SK-N-SH treated with all-trans-retinoic acid at 6 μM for 48 hours (cell line): ENCODE results near the gene C9orf43.

Experiments
- ATAC-seq: fragments of 200-7000 bp; cut with Tn5 transposase; 3 replicates; pipeline ENCODE4 v1.9.1; 2020; ENCODE audit warnings: mild to moderate bottlenecking, moderate library complexity
- BACH2 ChIP-seq: fragments of 250-450 bp; sonication (Bioruptor Pico); IDR thresholded peaks from 2 replicates; pipeline ENCODE4 v1.9.0; 2021; ENCODE audit warnings: mild to moderate bottlenecking, borderline replicate concordance
- CREB5 ChIP-seq: fragments of 250-450 bp; sonication (Bioruptor Pico); IDR thresholded peaks from 2 replicates; pipeline ENCODE4 v1.5.1; 2020; ENCODE audit warnings: low read depth, mild to moderate bottlenecking, moderate library complexity
- CSDC2 ChIP-seq: fragments of 250-450 bp; sonication (Bioruptor Pico); IDR thresholded peaks from 2 replicates; pipeline ENCODE4 v1.5.0; 2020; ENCODE audit warnings: mild to moderate bottlenecking, moderate library complexity
- CSRNP3 ChIP-seq: fragments of 250-450 bp; sonication (Bioruptor Pico); IDR thresholded peaks from 2 replicates; pipeline ENCODE4 v1.5.1; 2021; ENCODE audit warnings: mild to moderate bottlenecking, moderate library complexity
- ESRRG ChIP-seq: fragments of 250-450 bp; sonication (Bioruptor Pico); IDR thresholded peaks from 2 replicates; pipeline ENCODE4 v1.6.1; 2021; ENCODE audit warnings: mild to moderate bottlenecking
- ISL1 ChIP-seq: fragments of 250-450 bp; sonication (Bioruptor Pico); IDR thresholded peaks from 2 replicates; pipeline ENCODE4 v2.1.2; 2022; ENCODE audit warnings: mild to moderate bottlenecking, moderate library complexity
- OSR1 ChIP-seq: fragments of 250-450 bp; sonication (Bioruptor Pico); IDR thresholded peaks from 2 replicates; pipeline ENCODE4 v1.8.0; 2022; ENCODE audit warnings: moderate library complexity, mild to moderate bottlenecking, inconsistent platforms
- PATZ1 ChIP-seq: fragments of 250-450 bp; sonication (Bioruptor Pico); IDR thresholded peaks from 2 replicates; pipeline ENCODE4 v1.8.0; 2020; ENCODE audit warnings: mild to moderate bottlenecking, moderate library complexity, borderline replicate concordance
- POU6F1 ChIP-seq: fragments of 250-450 bp; sonication (Bioruptor Pico); IDR thresholded peaks from 2 replicates; pipeline ENCODE4 v1.8.0; 2021; ENCODE audit warnings: low read depth, mild to moderate bottlenecking, moderate library complexity, borderline replicate concordance
- PPARA ChIP-seq: fragments of 250-450 bp; sonication (Bioruptor Pico); IDR thresholded peaks from 2 replicates; pipeline ENCODE4 v1.5.0; 2020; ENCODE audit warnings: mild to moderate bottlenecking, borderline replicate concordance
- RARB ChIP-seq: fragments of 250-450 bp; sonication (Bioruptor Pico); IDR thresholded peaks from 2 replicates; pipeline ENCODE4 v1.8.0; 2021; ENCODE audit warnings: mild to moderate bottlenecking, moderate library complexity
- SNAI2 ChIP-seq: fragments of 250-450 bp; sonication (Bioruptor Pico); IDR thresholded peaks from 2 replicates; pipeline ENCODE4 v1.5.0; 2020; ENCODE audit warnings: mild to moderate bottlenecking, moderate library complexity
- TCF4 ChIP-seq: fragments of 250-450 bp; sonication (Bioruptor Pico); IDR thresholded peaks from 2 replicates; pipeline ENCODE4 v1.8.0; 2021; ENCODE audit warnings: mild to moderate bottlenecking, moderate library complexity, borderline replicate concordance
- TOX ChIP-seq: fragments of 250-450 bp; sonication (Bioruptor Pico); IDR thresholded peaks from 2 replicates; pipeline ENCODE4 v1.8.0; 2021; ENCODE audit warnings: mild to moderate bottlenecking, moderate library complexity, borderline replicate concordance
- ZC3H10 ChIP-seq: fragments of 250-450 bp; sonication (Bioruptor Pico); IDR thresholded peaks from 2 replicates; pipeline ENCODE4 v1.5.1; 2021; ENCODE audit warnings: mild to moderate bottlenecking, moderate library complexity
- ZFP30 ChIP-seq: fragments of 450-650 bp; formaldehyde crosslinking; IDR thresholded peaks from 2 replicates; pipeline ENCODE4 v1.5.0; 2022; ENCODE audit warnings: mild to moderate bottlenecking, moderate library complexity
- ZNF565 ChIP-seq: fragments of 450-650 bp; formaldehyde crosslinking; conservative IDR thresholded peaks from 2 replicates; pipeline ENCODE4 v1.5.0; 2020; ENCODE audit warnings: low read depth, mild to moderate bottlenecking, moderate library complexity
- ZNF70 ChIP-seq: fragments of 450-650 bp; formaldehyde crosslinking; IDR thresholded peaks from 2 replicates; pipeline ENCODE4 v1.5.0; 2020; ENCODE audit warnings: mild to moderate bottlenecking, moderate library complexity
- ZNF8 ChIP-seq: fragments of 450-650 bp; formaldehyde crosslinking; IDR thresholded peaks from 2 replicates; pipeline ENCODE4 v1.5.0; 2020; ENCODE audit warnings: mild to moderate bottlenecking, moderate library complexity

The C9orf43 gene

GRCh38 chr9:113389451-113389850, 21.1 kb upstream of the C9orf43 start:
- ATAC-seq: no peak
- TF ChIP-seq PATZ1 (CRISPR knock-in tag) (no peak), CSRNP3 (no peak), ISL1 (CRISPR knock-in tag) (no peak), POU6F1 (CRISPR knock-in tag) (no peak), ZC3H10 (CRISPR knock-in tag) (no peak), CREB5 (CRISPR knock-in tag) (no peak), ZFP30 (CRISPR knock-in tag) (no peak), TCF4 (CRISPR knock-in tag) (no peak), CSDC2 (CRISPR knock-in tag) (no peak), ZNF70 (CRISPR knock-in tag) (no peak), TOX (CRISPR knock-in tag) (no peak), ZNF565 (CRISPR knock-in tag) (no peak), BACH2 (CRISPR knock-in tag) (no peak), OSR1 (CRISPR knock-in tag) (no peak), RARB (CRISPR knock-in tag) (no peak)

DNA sequence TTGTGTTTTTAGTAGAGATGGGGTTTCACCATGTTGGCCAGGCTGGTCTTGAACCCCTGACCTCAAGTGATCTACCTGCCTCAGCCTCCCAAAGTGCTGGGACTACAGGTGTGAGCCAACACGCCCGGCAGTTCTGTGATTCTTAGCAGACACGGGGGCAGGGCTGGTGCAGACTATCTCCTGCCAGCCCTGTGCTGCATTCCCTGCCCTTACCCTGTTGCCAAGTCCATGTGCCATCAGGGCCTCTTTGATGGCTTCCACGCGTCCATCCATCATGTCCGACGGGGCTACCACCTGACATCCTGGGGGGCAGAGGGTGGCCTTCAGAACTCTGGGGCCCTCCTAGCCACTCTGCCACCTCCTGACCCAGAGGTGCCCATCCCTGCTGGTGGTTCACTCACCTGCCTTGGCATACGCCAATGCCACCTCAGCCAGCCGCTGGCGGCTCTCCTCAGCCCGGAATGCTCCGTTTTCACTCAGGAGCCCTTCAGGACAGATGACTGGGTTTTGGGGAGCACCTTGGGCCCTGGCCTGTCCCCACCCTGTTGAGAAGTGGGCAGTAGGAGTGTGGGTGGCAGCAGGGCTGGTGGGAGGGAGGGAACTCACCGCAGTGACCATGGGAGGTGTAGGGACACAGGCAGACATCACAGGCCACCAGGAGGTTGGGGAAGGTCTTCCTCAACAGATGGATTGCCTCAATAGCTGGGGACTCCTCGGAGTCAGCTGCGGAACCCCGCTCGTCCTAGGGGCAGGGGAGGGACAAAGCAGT, 20.2 kb upstream of the C9orf43 start:
- no peak for ATAC-seq
- TF ChIP-seq ZC3H10 (CRISPR knock-in tag) (no peak), TOX (CRISPR knock-in tag) (no peak), SNAI2 (no peak), ESRRG (CRISPR knock-in tag) (no peak), ISL1 (CRISPR knock-in tag) (no peak), ZNF8 (CRISPR knock-in tag) (no peak), PPARA (no peak), POU6F1 (CRISPR knock-in tag) (no peak), TCF4 (CRISPR knock-in tag) (no peak), PATZ1 (CRISPR knock-in tag) (no peak), CSRNP3 (no peak), CSDC2 (CRISPR knock-in tag) (no peak), ZNF565 (CRISPR knock-in tag) (no peak)
